Breast epithelium (tissue), 3 donors: Measurements from ENCODE around the gene LYPD6B.
"Not testable (repeated sequence)": the region's sequence is repeated elsewhere in the genome, so short reads cannot be mapped to it uniquely, and the experiment has no call there.

Source experiments
- CTCF ChIP-seq, 3 donors: fragments of 450-650 bp; IDR thresholded peaks; one replicate each; pipeline ENCODE4 v1.5.1; 2016 to 2017; ENCODE audit warnings: antibody characterized with exemption in 3 of 3, mild to moderate bottlenecking in 3 of 3, moderate library complexity in 3 of 3
- POLR2A ChIP-seq: fragments of 450-650 bp; IDR thresholded peaks from one replicate; pipeline ENCODE4 v1.6.1; 2016; ENCODE audit warnings: antibody characterized with exemption, mild to moderate bottlenecking, moderate library complexity
- POLR2AphosphoS5 ChIP-seq, 3 donors: sonication (generic); formaldehyde crosslinking; IDR thresholded peaks; one replicate each; pipeline ENCODE4 v1.6.1; 2017; ENCODE audit warnings: antibody characterized with exemption in 3 of 3

GRCh38 chr2:149256877-149257276 is 218.4 kb downstream of the LYPD6B start:
- TF ChIP-seq CTCF (IDR thresholded peaks at IDR 0.05); POLR2A; POLR2AphosphoS5 (IDR thresholded peaks at IDR 0.05): not testable (repeated sequence)
